Measurements from ENCODE around the gene CDC20.

DNA sequence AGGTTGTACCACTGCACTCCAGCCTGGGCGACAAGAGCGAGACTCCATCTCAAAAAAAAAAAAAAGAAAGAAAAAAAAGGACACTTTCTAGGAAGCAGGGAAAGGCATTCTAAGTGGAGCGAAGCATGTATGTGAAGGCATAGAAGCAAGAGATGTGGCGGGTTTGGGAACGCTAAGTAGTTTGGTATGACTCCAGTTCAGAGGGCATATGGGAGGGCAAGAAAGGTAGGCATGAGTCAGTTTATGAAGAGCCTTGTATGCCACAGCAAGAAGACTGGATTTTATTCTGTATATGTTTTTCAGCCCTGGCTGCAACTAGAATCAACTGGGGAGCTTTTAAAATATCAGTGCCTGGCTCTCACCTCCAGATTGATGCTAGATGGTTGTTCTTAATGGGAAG is 13.4 kb downstream of the CDC20 start:
- TF ChIP-seq, protein P1, sequence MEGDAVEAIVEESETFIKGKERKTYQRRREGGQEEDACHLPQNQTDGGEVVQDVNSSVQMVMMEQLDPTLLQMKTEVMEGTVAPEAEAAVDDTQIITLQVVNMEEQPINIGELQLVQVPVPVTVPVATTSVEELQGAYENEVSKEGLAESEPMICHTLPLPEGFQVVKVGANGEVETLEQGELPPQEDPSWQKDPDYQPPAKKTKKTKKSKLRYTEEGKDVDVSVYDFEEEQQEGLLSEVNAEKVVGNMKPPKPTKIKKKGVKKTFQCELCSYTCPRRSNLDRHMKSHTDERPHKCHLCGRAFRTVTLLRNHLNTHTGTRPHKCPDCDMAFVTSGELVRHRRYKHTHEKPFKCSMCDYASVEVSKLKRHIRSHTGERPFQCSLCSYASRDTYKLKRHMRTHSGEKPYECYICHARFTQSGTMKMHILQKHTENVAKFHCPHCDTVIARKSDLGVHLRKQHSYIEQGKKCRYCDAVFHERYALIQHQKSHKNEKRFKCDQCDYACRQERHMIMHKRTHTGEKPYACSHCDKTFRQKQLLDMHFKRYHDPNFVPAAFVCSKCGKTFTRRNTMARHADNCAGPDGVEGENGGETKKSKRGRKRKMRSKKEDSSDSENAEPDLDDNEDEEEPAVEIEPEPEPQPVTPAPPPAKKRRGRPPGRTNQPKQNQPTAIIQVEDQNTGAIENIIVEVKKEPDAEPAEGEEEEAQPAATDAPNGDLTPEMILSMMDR (IDR thresholded peaks at IDR 0.05 in 2 of 3, conservative IDR thresholded peaks at IDR 0.05 in 1 of 3; ENCODE audit: borderline replicate concordance in 1 of 3, insufficient read depth in 1 of 3, low read depth in 2 of 3, low read length in 2 of 3) = no peak
- no peak for TF ChIP-seq RAD21 (IDR thresholded peaks at IDR 0.05; ENCODE audit: low read depth)
- no peak for TF ChIP-seq EZH2phosphoT487 (IDR thresholded peaks at IDR 0.05; ENCODE audit: borderline replicate concordance)
- TF ChIP-seq, protein P2, sequence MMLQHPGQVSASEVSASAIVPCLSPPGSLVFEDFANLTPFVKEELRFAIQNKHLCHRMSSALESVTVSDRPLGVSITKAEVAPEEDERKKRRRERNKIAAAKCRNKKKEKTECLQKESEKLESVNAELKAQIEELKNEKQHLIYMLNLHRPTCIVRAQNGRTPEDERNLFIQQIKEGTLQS (IDR thresholded peaks at IDR 0.05) = no peak
- TF ChIP-seq POLR2A (IDR thresholded peaks at IDR 0.05; ENCODE audit: borderline replicate concordance, extremely low read depth, insufficient read depth, insufficient read length) = no peak
- TF ChIP-seq JUND (IDR thresholded peaks at IDR 0.05) = no peak
- TF ChIP-seq FOSL1 (IDR thresholded peaks at IDR 0.05; ENCODE audit: low read depth) = no peak

Data from HCT116 (cell line).